ENCODE results near the gene CHORDC1. TPM values are rescaled to one million over a fixed set of nuclear protein-coding genes. Genes with fewer than 3 reads are reported as not detected.

The CHORDC1 gene
- total and polyA plus RNA-seq, 2 of the 8 experiments (the other 6 are each of a cell fraction or from before 2014, with no cell fraction given) = 28.9 to 97.1 TPM

GRCh38 chr11:90192869-90193582 lies 29.8 kb downstream of the CHORDC1 start (continued):
- TF ChIP-seq, protein P1, sequence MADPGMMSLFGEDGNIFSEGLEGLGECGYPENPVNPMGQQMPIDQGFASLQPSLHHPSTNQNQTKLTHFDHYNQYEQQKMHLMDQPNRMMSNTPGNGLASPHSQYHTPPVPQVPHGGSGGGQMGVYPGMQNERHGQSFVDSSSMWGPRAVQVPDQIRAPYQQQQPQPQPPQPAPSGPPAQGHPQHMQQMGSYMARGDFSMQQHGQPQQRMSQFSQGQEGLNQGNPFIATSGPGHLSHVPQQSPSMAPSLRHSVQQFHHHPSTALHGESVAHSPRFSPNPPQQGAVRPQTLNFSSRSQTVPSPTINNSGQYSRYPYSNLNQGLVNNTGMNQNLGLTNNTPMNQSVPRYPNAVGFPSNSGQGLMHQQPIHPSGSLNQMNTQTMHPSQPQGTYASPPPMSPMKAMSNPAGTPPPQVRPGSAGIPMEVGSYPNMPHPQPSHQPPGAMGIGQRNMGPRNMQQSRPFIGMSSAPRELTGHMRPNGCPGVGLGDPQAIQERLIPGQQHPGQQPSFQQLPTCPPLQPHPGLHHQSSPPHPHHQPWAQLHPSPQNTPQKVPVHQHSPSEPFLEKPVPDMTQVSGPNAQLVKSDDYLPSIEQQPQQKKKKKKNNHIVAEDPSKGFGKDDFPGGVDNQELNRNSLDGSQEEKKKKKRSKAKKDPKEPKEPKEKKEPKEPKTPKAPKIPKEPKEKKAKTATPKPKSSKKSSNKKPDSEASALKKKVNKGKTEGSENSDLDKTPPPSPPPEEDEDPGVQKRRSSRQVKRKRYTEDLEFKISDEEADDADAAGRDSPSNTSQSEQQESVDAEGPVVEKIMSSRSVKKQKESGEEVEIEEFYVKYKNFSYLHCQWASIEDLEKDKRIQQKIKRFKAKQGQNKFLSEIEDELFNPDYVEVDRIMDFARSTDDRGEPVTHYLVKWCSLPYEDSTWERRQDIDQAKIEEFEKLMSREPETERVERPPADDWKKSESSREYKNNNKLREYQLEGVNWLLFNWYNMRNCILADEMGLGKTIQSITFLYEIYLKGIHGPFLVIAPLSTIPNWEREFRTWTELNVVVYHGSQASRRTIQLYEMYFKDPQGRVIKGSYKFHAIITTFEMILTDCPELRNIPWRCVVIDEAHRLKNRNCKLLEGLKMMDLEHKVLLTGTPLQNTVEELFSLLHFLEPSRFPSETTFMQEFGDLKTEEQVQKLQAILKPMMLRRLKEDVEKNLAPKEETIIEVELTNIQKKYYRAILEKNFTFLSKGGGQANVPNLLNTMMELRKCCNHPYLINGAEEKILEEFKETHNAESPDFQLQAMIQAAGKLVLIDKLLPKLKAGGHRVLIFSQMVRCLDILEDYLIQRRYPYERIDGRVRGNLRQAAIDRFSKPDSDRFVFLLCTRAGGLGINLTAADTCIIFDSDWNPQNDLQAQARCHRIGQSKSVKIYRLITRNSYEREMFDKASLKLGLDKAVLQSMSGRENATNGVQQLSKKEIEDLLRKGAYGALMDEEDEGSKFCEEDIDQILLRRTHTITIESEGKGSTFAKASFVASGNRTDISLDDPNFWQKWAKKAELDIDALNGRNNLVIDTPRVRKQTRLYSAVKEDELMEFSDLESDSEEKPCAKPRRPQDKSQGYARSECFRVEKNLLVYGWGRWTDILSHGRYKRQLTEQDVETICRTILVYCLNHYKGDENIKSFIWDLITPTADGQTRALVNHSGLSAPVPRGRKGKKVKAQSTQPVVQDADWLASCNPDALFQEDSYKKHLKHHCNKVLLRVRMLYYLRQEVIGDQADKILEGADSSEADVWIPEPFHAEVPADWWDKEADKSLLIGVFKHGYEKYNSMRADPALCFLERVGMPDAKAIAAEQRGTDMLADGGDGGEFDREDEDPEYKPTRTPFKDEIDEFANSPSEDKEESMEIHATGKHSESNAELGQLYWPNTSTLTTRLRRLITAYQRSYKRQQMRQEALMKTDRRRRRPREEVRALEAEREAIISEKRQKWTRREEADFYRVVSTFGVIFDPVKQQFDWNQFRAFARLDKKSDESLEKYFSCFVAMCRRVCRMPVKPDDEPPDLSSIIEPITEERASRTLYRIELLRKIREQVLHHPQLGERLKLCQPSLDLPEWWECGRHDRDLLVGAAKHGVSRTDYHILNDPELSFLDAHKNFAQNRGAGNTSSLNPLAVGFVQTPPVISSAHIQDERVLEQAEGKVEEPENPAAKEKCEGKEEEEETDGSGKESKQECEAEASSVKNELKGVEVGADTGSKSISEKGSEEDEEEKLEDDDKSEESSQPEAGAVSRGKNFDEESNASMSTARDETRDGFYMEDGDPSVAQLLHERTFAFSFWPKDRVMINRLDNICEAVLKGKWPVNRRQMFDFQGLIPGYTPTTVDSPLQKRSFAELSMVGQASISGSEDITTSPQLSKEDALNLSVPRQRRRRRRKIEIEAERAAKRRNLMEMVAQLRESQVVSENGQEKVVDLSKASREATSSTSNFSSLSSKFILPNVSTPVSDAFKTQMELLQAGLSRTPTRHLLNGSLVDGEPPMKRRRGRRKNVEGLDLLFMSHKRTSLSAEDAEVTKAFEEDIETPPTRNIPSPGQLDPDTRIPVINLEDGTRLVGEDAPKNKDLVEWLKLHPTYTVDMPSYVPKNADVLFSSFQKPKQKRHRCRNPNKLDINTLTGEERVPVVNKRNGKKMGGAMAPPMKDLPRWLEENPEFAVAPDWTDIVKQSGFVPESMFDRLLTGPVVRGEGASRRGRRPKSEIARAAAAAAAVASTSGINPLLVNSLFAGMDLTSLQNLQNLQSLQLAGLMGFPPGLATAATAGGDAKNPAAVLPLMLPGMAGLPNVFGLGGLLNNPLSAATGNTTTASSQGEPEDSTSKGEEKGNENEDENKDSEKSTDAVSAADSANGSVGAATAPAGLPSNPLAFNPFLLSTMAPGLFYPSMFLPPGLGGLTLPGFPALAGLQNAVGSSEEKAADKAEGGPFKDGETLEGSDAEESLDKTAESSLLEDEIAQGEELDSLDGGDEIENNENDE (IDR thresholded peaks at IDR 0.05; ENCODE audit: insufficient replicate concordance, low read length) = no peak
- TF ChIP-seq CHD2 (IDR thresholded peaks at IDR 0.05; ENCODE audit: low read length) = no peak
- TF ChIP-seq KDM5A (IDR thresholded peaks at IDR 0.05; ENCODE audit: low read length) = no peak
- no peak for TF ChIP-seq POU5F1 (IDR thresholded peaks at IDR 0.05; ENCODE audit: low read depth, low read length)
- TF ChIP-seq SIN3A (conservative IDR thresholded peaks at IDR 0.05 in 1 of 2, IDR thresholded peaks at IDR 0.05 in 1 of 2; ENCODE audit: low read depth in 1 of 2, low read length in 2 of 2) = no peak
- no peak for TF ChIP-seq BACH1 (IDR thresholded peaks at IDR 0.05; ENCODE audit: low read length)
- no peak for TF ChIP-seq CREB1 (IDR thresholded peaks at IDR 0.05)
- no peak for TF ChIP-seq SAP30 (IDR thresholded peaks at IDR 0.05; ENCODE audit: insufficient read depth, insufficient replicate concordance, low read length)
